Osteocyte (in vitro differentiated cells): ENCODE data around the gene ZNF688. TPM values are rescaled to one million over a fixed set of nuclear protein-coding genes. Genes with fewer than 3 reads are reported as not detected.
A peak's percentile ranks its signal among the peaks of the same experiment; 100 is the strongest.

Experiments
- DNase-seq: peaks from one replicate; pipeline ENCODE4 v3.0.0; 2021; ENCODE audit warnings: mixed read lengths; ENCODE audit not compliant: unreplicated experiment; ENCODE audit errors: extremely low spot score
- H3K27ac Mint-ChIP-seq: one replicate; pipeline ENCODE4 v1.8.0; 2021; ENCODE audit warnings: mild to moderate bottlenecking, mixed read lengths; ENCODE audit not compliant: unreplicated experiment
- H3K27me3 Mint-ChIP-seq: one replicate; pipeline ENCODE4 v1.8.0; 2021; ENCODE audit warnings: mixed read lengths; ENCODE audit not compliant: unreplicated experiment
- H3K36me3 Mint-ChIP-seq: one replicate; pipeline ENCODE4 v1.8.0; 2021; ENCODE audit warnings: mixed read lengths; ENCODE audit not compliant: unreplicated experiment
- H3K4me1 Mint-ChIP-seq: one replicate; pipeline ENCODE4 v1.8.0; 2021; ENCODE audit warnings: mixed read lengths; ENCODE audit not compliant: unreplicated experiment
- H3K4me3 Mint-ChIP-seq: one replicate; pipeline ENCODE4 v1.8.0; 2021; ENCODE audit warnings: mild to moderate bottlenecking, moderate library complexity, mixed read lengths; ENCODE audit not compliant: unreplicated experiment
- H3K9me3 Mint-ChIP-seq: one replicate; pipeline ENCODE4 v1.8.0; 2021; ENCODE audit warnings: mixed read lengths; ENCODE audit not compliant: unreplicated experiment
- CTCF ChIP-seq: fragments of 200-600 bp; sonication (generic); IDR thresholded peaks from 2 replicates; pipeline ENCODE4 v1.5.0; 2021; ENCODE audit warnings: antibody characterized with exemption, mild to moderate bottlenecking, moderate library complexity
- long read RNA-seq: library from polyadenylated mRNA; unstranded; transcript quantifications from one replicate; pipeline ENCODE4 v2.0.0, GENCODE V29; 2021
- total RNA-seq: library from RNA; stranded (reverse); gene quantifications from 2 replicates; pipeline ENCODE4 v1.2.1, GENCODE V29; 2021

ZNF688 gene
- total RNA-seq, result 10.9 and 11.3 TPM in 2 replicates
- long read RNA-seq, partial matches to known transcripts, result 0 of 2 reads
- long read RNA-seq, other reads (novel, unspliced or antisense), result 1 of 2 reads

- TF ChIP-seq CTCF, result no peak
- Mint-ChIP-seq H3K4me3 (peak within 1 kb of the TSS; percentile 90), H3K36me3 (no peaks in the 10 kb centered on the region), H3K4me1 (peaks cover 19% of the 10 kb centered on the region), H3K27me3 (no peaks in the 10 kb centered on the region), H3K9me3 (no peaks in the 10 kb centered on the region), H3K27ac (peak within 1 kb of the TSS; percentile 98)
- DNase-seq, result peak; percentile 97
Observed at GRCh38 chr16:30571445-30572322, at the start of gene ZNF688. Gene ZNF688, minus strand, starts transcription at chr16:30571714. Its CDS starts 85 bp downstream, at chr16:30571629.

- TF ChIP-seq CTCF, result no peak
Observed at GRCh38 chr16:30620169-30620568, 48.7 kb upstream of the ZNF688 start.

GRCh38 chr16:30619638-30620037 is 48.1 kb upstream of the ZNF688 start:
- H3K9me3 Mint-ChIP-seq, result no peaks in the 10 kb centered on the region
- H3K4me1 Mint-ChIP-seq, result no peaks in the 10 kb centered on the region
- H3K27me3 Mint-ChIP-seq, result peaks cover 33% of the 10 kb centered on the region
- no peak overlapping the region for H3K4me3 Mint-ChIP-seq
- H3K36me3 Mint-ChIP-seq, result no peaks in the 10 kb centered on the region
- no peak for DNase-seq
- no peak overlapping the region for H3K27ac Mint-ChIP-seq
- no peak for TF ChIP-seq CTCF

More at GRCh38 chr16:30620169-30620568, 48.7 kb upstream of the ZNF688 start:
- no peak for DNase-seq
- H3K4me3 Mint-ChIP-seq, result no peak overlapping the region
- H3K27me3 Mint-ChIP-seq, result peaks cover 33% of the 10 kb centered on the region
- no peaks in the 10 kb centered on the region for H3K36me3 Mint-ChIP-seq
- no peaks in the 10 kb centered on the region for H3K9me3 Mint-ChIP-seq
- H3K4me1 Mint-ChIP-seq, result no peaks in the 10 kb centered on the region
- H3K27ac Mint-ChIP-seq, result no peak overlapping the region

- no peaks in the 10 kb centered on the region for H3K4me1 Mint-ChIP-seq
- H3K27ac Mint-ChIP-seq, result no peak overlapping the region
- DNase-seq, result no peak
- H3K27me3 Mint-ChIP-seq, result peaks cover 33% of the 10 kb centered on the region
- H3K36me3 Mint-ChIP-seq, result no peaks in the 10 kb centered on the region
- no peak for TF ChIP-seq CTCF
- H3K4me3 Mint-ChIP-seq, result no peak overlapping the region
- H3K9me3 Mint-ChIP-seq, result no peaks in the 10 kb centered on the region
Observed at GRCh38 chr16:30619202-30619601, 47.7 kb upstream of the ZNF688 start.

- H3K36me3 Mint-ChIP-seq, result no peaks in the 10 kb centered on the region
- DNase-seq, result no peak
- no peak overlapping the region for H3K27ac Mint-ChIP-seq
- no peaks in the 10 kb centered on the region for H3K9me3 Mint-ChIP-seq
- H3K27me3 Mint-ChIP-seq, result peaks cover 14% of the 10 kb centered on the region
- H3K4me3 Mint-ChIP-seq, result no peak overlapping the region
- TF ChIP-seq CTCF, result peak; percentile 42
- H3K4me1 Mint-ChIP-seq, result peaks cover 1% of the 10 kb centered on the region
Observed at GRCh38 chr16:30615358-30616091, 44.0 kb upstream of the ZNF688 start.
